Measurements from ENCODE around the gene LMAN1L. TPM values are rescaled to one million over a fixed set of nuclear protein-coding genes. Genes with fewer than 3 reads are reported as not detected.

The LMAN1L gene
- total RNA-seq, 6 experiments from 2014 or later, result not detected

DNA sequence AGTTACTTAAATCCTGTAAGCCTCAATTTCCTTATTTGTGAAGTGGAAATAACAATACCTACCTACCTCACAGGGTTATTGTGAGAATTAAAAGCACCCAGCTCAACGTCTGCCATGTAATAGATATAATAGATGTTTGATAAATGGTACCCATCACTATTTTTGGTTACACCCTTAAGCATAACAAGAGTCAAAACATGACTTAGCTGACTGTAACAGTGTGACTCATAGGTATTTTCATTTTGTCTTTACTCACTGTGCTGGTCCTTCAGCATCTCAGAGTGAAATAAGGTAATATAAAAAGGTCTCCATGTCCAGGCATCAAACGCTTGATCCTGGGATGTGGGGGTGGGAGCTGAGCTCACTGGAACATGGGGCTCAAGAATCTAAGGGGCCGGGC is 16.9 kb downstream of the LMAN1L start:
- TF ChIP-seq, protein P1, sequence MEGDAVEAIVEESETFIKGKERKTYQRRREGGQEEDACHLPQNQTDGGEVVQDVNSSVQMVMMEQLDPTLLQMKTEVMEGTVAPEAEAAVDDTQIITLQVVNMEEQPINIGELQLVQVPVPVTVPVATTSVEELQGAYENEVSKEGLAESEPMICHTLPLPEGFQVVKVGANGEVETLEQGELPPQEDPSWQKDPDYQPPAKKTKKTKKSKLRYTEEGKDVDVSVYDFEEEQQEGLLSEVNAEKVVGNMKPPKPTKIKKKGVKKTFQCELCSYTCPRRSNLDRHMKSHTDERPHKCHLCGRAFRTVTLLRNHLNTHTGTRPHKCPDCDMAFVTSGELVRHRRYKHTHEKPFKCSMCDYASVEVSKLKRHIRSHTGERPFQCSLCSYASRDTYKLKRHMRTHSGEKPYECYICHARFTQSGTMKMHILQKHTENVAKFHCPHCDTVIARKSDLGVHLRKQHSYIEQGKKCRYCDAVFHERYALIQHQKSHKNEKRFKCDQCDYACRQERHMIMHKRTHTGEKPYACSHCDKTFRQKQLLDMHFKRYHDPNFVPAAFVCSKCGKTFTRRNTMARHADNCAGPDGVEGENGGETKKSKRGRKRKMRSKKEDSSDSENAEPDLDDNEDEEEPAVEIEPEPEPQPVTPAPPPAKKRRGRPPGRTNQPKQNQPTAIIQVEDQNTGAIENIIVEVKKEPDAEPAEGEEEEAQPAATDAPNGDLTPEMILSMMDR (IDR thresholded peaks at IDR 0.05), result no peak
- no peaks in the 10 kb centered on the region for H3K36me3 Mint-ChIP-seq (ENCODE audit: low read depth)
- peaks cover 10% of the 10 kb centered on the region for H3K4me1 Mint-ChIP-seq (ENCODE audit: low read depth)
- DNase-seq, result no peak
- H3K9me3 Mint-ChIP-seq, result no peaks in the 10 kb centered on the region
- peaks cover 30% of the 10 kb centered on the region for H3K27me3 Mint-ChIP-seq (ENCODE audit: insufficient read depth)
- no peak overlapping the region for H3K27ac Mint-ChIP-seq
- no peak overlapping the region for H3K4me3 Mint-ChIP-seq

DNA sequence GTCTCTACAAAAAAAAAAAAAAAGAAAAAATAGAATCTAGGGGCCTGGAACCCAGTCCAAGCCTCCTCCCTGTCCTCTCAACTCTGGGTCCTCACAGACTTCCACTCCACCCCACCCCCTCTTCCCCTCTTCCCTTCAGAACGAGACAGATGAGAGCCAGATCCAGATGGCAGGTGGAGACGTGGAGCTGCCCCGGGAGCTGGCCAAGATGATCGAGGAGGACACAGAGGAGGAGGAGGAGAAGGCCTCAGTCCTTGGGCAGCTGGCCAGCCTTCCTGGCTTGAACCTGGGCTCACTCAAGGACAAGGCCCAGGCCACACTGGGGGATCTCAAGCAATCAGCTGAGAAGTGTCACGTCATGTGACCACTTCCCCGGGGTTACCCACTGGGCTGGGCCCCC is 17.4 kb downstream of the LMAN1L start:
- peaks cover 25% of the 10 kb centered on the region for H3K27me3 Mint-ChIP-seq (ENCODE audit: insufficient read depth)
- H3K4me3 Mint-ChIP-seq, result no peak overlapping the region
- H3K27ac Mint-ChIP-seq, result no peak overlapping the region
- H3K36me3 Mint-ChIP-seq (ENCODE audit: low read depth), result no peaks in the 10 kb centered on the region
- no peaks in the 10 kb centered on the region for H3K9me3 Mint-ChIP-seq
- DNase-seq, result no peak
- TF ChIP-seq, protein P1 (IDR thresholded peaks at IDR 0.05), result no peak
- H3K4me1 Mint-ChIP-seq (ENCODE audit: low read depth), result peaks cover 12% of the 10 kb centered on the region

DNA sequence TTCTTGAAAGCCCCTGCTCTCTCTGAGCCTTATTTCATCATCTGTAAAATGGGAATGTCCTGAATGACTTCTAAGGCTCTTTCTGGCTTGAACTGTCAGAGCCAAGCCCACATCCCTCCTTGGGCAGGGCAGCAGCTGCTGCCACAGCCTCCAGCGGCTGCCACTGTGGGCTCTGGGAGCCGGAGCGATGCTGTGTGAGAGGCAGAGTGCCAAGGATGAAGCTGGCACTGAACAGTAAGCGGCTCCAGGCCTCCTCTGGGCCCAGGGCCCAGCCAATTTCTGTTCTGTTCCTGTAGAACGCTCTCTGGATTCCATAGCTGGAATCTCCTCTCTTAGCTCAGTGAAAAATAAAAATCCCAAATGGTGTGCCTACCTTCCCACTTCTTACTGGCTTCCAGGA is 18.2 kb downstream of the LMAN1L start:
- H3K4me3 Mint-ChIP-seq, result no peak overlapping the region
- H3K4me1 Mint-ChIP-seq (ENCODE audit: low read depth), result peaks cover 15% of the 10 kb centered on the region
- H3K9me3 Mint-ChIP-seq, result no peaks in the 10 kb centered on the region
- H3K36me3 Mint-ChIP-seq (ENCODE audit: low read depth), result no peaks in the 10 kb centered on the region
- DNase-seq, result no peak
- H3K27ac Mint-ChIP-seq, result no peak overlapping the region
- peaks cover 20% of the 10 kb centered on the region for H3K27me3 Mint-ChIP-seq (ENCODE audit: insufficient read depth)
- TF ChIP-seq, protein P1 (IDR thresholded peaks at IDR 0.05), result no peak

DNA sequence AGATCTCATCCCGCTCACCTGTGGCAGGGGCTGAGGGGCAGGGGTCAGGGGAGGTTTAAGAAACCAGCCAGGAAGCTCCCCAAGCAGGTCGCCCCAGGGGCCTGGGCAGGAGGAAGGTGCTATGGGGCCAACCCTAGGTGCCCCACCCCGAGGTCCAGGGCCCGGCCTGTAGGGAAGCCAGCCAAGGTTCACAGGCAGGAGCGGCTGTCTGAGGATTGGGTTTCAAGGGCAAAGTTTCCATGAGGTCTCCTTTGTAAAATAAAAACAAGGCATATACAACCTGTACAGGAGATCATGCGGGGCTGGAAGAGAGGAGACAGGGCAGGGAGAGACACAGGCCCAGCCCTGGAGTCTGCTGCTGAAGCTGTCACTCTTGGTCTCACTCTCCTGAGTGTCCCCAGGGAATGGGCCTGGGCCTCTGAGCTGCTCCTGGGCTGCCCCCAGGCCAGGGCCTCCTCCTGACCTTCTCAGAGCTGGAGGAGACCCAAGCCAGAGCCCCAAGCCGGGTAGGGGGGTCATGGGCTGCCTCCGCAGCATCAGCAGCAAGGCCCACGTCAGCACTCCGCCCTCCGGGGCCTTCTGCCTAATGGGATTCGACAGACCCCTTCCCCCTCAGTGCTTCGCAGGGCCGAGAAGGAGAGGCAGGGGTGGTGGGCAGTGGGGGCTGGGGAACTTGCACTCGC is 19.3 kb downstream of the LMAN1L start:
- no peak overlapping the region for H3K4me3 Mint-ChIP-seq
- no peak overlapping the region for H3K27ac Mint-ChIP-seq
- H3K27me3 Mint-ChIP-seq (ENCODE audit: insufficient read depth), result peaks cover 19% of the 10 kb centered on the region
- TF ChIP-seq, protein P1 (IDR thresholded peaks at IDR 0.05), result no peak
- no peaks in the 10 kb centered on the region for H3K36me3 Mint-ChIP-seq (ENCODE audit: low read depth)
- no peaks in the 10 kb centered on the region for H3K9me3 Mint-ChIP-seq
- no peak for DNase-seq
- H3K4me1 Mint-ChIP-seq (ENCODE audit: low read depth), result peaks cover 15% of the 10 kb centered on the region

DNA sequence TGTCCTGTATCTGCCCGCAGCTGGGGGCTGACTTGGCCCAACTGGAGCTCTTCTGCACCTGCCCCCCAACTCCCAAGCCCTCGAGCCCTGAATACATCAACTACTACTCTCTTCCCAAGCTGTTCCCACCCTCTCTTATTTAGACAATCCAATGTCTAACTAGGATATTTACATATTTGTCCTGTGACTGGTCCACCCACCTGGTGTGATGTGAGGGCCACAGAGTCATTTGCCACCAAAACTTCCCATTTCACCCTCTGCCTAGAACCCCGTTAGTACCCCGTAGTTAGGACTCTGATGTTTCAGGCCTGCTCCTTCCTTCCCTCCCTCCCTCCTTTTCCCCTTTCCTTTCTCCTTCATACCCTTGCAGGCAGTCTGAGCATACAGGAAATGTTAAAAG is 20.2 kb downstream of the LMAN1L start:
- TF ChIP-seq, protein P1 (IDR thresholded peaks at IDR 0.05), result no peak
- Mint-ChIP-seq H3K27me3 (ENCODE audit: insufficient read depth) (peaks cover 14% of the 10 kb centered on the region), H3K9me3 (no peaks in the 10 kb centered on the region), H3K4me1 (ENCODE audit: low read depth) (peaks cover 15% of the 10 kb centered on the region), H3K4me3 (no peak overlapping the region), H3K27ac (no peak overlapping the region), H3K36me3 (ENCODE audit: low read depth) (no peaks in the 10 kb centered on the region)
- DNase-seq, result no peak

All from HFFc6 (cell line).